Neural progenitor cell (in vitro differentiated cells): ENCODE results near the gene TMEM244.

Experiments used
- CTCF ChIP-seq: fragments of 200-600 bp; sonication (generic); IDR thresholded peaks from 2 replicates; pipeline ENCODE4 v1.5.1; 2017; ENCODE audit warnings: antibody characterized with exemption, mild to moderate bottlenecking
- EZH2 ChIP-seq: fragments of 200-600 bp; sonication (generic); IDR thresholded peaks from 2 replicates; pipeline ENCODE4 v1.6.1; 2017; ENCODE audit warnings: antibody characterized with exemption, mild to moderate bottlenecking, moderate library complexity
- EZH2phosphoT487 ChIP-seq: fragments of 200-600 bp; sonication (generic); IDR thresholded peaks from 2 replicates; pipeline ENCODE4 v1.6.1; 2017; ENCODE audit warnings: antibody characterized with exemption

GRCh38 chr6:129789974-129790373, 71.1 kb downstream of the TMEM244 start:
- TF ChIP-seq EZH2 = no peak
- TF ChIP-seq CTCF = no peak
- TF ChIP-seq EZH2phosphoT487 = no peak
